Rectal smooth muscle tissue (tissue), 1 donor: ENCODE measurements around the gene PRKAB2.

Source experiments
- H3K27ac ChIP-seq: one replicate; pipeline ENCODE4 v1.7.0; 2013; ENCODE audit warnings: low read depth, low read length, inconsistent platforms
- H3K27me3 ChIP-seq: one replicate; pipeline ENCODE4 v1.7.0; 2013; ENCODE audit warnings: low read length; ENCODE audit not compliant: control insufficient read depth, insufficient read depth
- H3K36me3 ChIP-seq: one replicate; pipeline ENCODE4 v1.7.0; 2013; ENCODE audit warnings: low read length; ENCODE audit not compliant: control insufficient read depth, insufficient read depth
- H3K4me1 ChIP-seq: one replicate; pipeline ENCODE4 v1.7.0; 2013; ENCODE audit warnings: low read length; ENCODE audit not compliant: control insufficient read depth, insufficient read depth
- H3K4me3 ChIP-seq: one replicate; pipeline ENCODE4 v1.7.0; 2013; ENCODE audit warnings: low read length
- H3K9ac ChIP-seq: one replicate; pipeline ENCODE4 v1.7.0; 2013; ENCODE audit warnings: low read length

The PRKAB2 gene

GRCh38 chr1:147172168-147173016, at the start of gene PRKAB2:
Gene PRKAB2, minus strand, starts transcription at chr1:147172470. Its CDS starts 326 bp downstream, at chr1:147172144.
- H3K27ac ChIP-seq = peak within 1 kb of the TSS; percentile 91
- H3K4me1 ChIP-seq = peaks cover 16% of the 10 kb centered on the region
- peak within 1 kb of the TSS; percentile 97 for H3K9ac ChIP-seq
- peak within 1 kb of the TSS; percentile 99 for H3K4me3 ChIP-seq
- no peaks in the 10 kb centered on the region for H3K27me3 ChIP-seq
- no peaks in the 10 kb centered on the region for H3K36me3 ChIP-seq

GRCh38 chr1:147218606-147219005, 46.3 kb upstream of the PRKAB2 start:
- no peaks in the 10 kb centered on the region for H3K36me3 ChIP-seq

GRCh38 chr1:147217141-147217540, 44.9 kb upstream of the PRKAB2 start:
- H3K36me3 ChIP-seq = no peaks in the 10 kb centered on the region
- no peaks in the 10 kb centered on the region for H3K4me1 ChIP-seq
- no peaks in the 10 kb centered on the region for H3K27me3 ChIP-seq
- no peak overlapping the region for H3K4me3 ChIP-seq
- H3K27ac ChIP-seq = no peak overlapping the region
- H3K9ac ChIP-seq = no peak overlapping the region

More at GRCh38 chr1:147218606-147219005, 46.3 kb upstream of the PRKAB2 start:
- H3K9ac ChIP-seq = no peak overlapping the region
- H3K27me3 ChIP-seq = no peaks in the 10 kb centered on the region
- no peaks in the 10 kb centered on the region for H3K4me1 ChIP-seq
- H3K27ac ChIP-seq = no peak overlapping the region
- H3K4me3 ChIP-seq = no peak overlapping the region

- no peak overlapping the region for H3K4me3 ChIP-seq
- no peaks in the 10 kb centered on the region for H3K4me1 ChIP-seq
- no peak overlapping the region for H3K27ac ChIP-seq
- H3K27me3 ChIP-seq = no peaks in the 10 kb centered on the region
- no peak overlapping the region for H3K9ac ChIP-seq
- no peaks in the 10 kb centered on the region for H3K36me3 ChIP-seq
Observed at GRCh38 chr1:147216124-147216523, 43.9 kb upstream of the PRKAB2 start.

- H3K27me3 ChIP-seq = no peaks in the 10 kb centered on the region
- H3K4me1 ChIP-seq = no peaks in the 10 kb centered on the region
- H3K4me3 ChIP-seq = no peak overlapping the region
- H3K9ac ChIP-seq = no peak overlapping the region
- H3K27ac ChIP-seq = no peak overlapping the region
- H3K36me3 ChIP-seq = no peaks in the 10 kb centered on the region
Observed at GRCh38 chr1:147215540-147215916, 43.3 kb upstream of the PRKAB2 start.

GRCh38 chr1:147214842-147215539, 42.7 kb upstream of the PRKAB2 start:
- H3K27ac ChIP-seq = no peak overlapping the region
- no peaks in the 10 kb centered on the region for H3K4me1 ChIP-seq
- H3K4me3 ChIP-seq = no peak overlapping the region
- H3K36me3 ChIP-seq = no peaks in the 10 kb centered on the region
- H3K27me3 ChIP-seq = no peaks in the 10 kb centered on the region
- no peak overlapping the region for H3K9ac ChIP-seq

GRCh38 chr1:147214325-147214724, 42.1 kb upstream of the PRKAB2 start:
- Histone ChIP-seq H3K27ac (no peak overlapping the region), H3K27me3 (no peaks in the 10 kb centered on the region), H3K4me3 (no peak overlapping the region), H3K9ac (no peak overlapping the region), H3K36me3 (no peaks in the 10 kb centered on the region), H3K4me1 (no peaks in the 10 kb centered on the region)

GRCh38 chr1:147213271-147213670, 41.0 kb upstream of the PRKAB2 start:
- Histone ChIP-seq H3K27ac (no peak overlapping the region), H3K36me3 (no peaks in the 10 kb centered on the region), H3K27me3 (no peaks in the 10 kb centered on the region), H3K4me3 (no peak overlapping the region), H3K4me1 (no peaks in the 10 kb centered on the region), H3K9ac (no peak overlapping the region)

GRCh38 chr1:147211577-147211976, 39.3 kb upstream of the PRKAB2 start:
- Histone ChIP-seq H3K9ac (no peak overlapping the region), H3K4me3 (no peak overlapping the region), H3K36me3 (no peaks in the 10 kb centered on the region), H3K27me3 (no peaks in the 10 kb centered on the region), H3K4me1 (no peaks in the 10 kb centered on the region), H3K27ac (no peak overlapping the region)

GRCh38 chr1:147210987-147211386, 38.7 kb upstream of the PRKAB2 start:
- Histone ChIP-seq H3K4me1 (no peaks in the 10 kb centered on the region), H3K9ac (no peak overlapping the region), H3K36me3 (no peaks in the 10 kb centered on the region), H3K4me3 (no peak overlapping the region), H3K27ac (no peak overlapping the region), H3K27me3 (no peaks in the 10 kb centered on the region)

- Histone ChIP-seq H3K4me1 (no peaks in the 10 kb centered on the region), H3K27me3 (no peaks in the 10 kb centered on the region), H3K9ac (no peak overlapping the region), H3K4me3 (no peak overlapping the region), H3K36me3 (no peaks in the 10 kb centered on the region), H3K27ac (no peak overlapping the region)
Observed at GRCh38 chr1:147209825-147210821, 37.9 kb upstream of the PRKAB2 start.

- Histone ChIP-seq H3K27ac (no peak overlapping the region), H3K27me3 (no peaks in the 10 kb centered on the region)
Observed at GRCh38 chr1:147208619-147209018, 36.3 kb upstream of the PRKAB2 start.

More at GRCh38 chr1:147208619-147209018, 36.3 kb upstream of the PRKAB2 start:
- Histone ChIP-seq H3K4me1 (no peaks in the 10 kb centered on the region), H3K4me3 (no peak overlapping the region), H3K9ac (no peak overlapping the region), H3K36me3 (no peaks in the 10 kb centered on the region)
